Endometrium (tissue), 2 donors: ENCODE data around the gene SYNDIG1L.
"Not testable (repeated sequence)": the region's sequence is repeated elsewhere in the genome, so short reads cannot be mapped to it uniquely, and the experiment has no call there.

ENCODE experiments used
- FAIRE-seq: peaks from 2 replicates; lab custom pipeline; 2012; peaks lifted over from hg19 to GRCh38; lab: Jason Lieb, UNC
- donor health status: control.
- donor health status: control.

The SYNDIG1L gene

GRCh38 chr14:74402401-74403251, 23.4 kb downstream of the SYNDIG1L start:
- FAIRE-seq: no peak

DNA sequence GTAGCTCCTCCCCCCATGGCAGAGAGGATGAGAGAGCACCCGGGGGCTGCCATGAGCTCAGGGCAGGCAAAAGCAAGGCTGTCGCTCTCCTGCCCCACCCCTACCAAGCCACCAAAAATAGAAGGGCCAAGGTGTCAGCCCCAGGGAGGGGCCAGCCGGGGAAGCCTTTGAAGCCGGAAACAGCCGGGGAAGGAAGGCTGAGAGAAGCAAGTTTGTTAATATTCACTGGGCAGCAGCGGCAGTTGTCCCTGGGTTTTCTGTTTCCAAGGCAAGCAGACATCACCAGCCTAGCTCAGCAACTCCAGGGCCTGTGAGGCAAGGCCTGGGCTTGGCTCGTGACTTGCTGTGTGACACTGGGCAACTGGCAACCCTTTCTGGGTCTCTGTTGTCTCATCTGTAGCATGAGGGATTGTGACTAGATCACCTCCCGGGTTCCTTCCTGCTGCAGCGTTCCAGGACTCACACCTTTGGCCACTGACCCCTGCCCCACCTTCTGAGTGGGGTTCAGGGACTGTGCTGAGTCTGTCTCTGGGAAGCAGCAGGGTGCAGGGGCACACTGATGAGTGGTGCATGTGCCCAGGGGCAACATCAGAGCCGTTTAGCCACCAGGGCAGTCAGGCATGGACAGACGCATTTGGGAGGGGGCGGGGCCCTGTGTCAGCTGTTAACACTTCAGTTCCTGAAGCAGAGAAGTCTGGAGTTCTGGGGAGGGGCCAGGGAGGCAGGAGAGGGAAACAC, 24.3 kb downstream of the SYNDIG1L start:
- no peak for FAIRE-seq

DNA sequence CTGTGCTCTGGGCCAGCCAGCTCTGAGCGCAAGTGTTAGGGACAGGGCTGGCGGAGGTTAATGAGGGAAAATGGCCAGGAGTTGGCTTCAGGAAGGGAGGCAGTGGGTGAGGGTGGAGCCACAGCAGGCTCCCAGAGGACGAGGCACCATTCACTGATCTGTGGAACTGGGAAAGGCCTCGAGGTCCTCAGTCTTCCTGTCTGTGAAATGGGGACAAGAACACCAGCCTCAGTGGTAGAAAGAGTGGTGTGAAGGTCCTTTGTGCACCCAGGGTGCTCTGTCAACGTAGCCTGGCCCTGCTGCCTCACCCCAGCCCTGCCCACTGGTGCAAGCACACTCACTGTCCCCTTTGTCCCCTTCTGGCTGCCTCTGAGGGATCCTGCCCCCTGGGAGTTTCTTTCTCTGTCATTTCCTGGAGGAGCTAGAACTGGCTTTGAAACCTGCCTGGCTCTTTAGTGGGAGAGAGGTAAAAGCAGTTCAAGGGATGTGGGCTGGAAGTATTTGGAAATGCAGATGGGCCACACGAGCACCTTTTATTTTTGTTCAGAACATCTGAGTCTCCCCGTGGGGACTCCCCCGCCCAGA, 25.0 kb downstream of the SYNDIG1L start:
- no peak for FAIRE-seq

DNA sequence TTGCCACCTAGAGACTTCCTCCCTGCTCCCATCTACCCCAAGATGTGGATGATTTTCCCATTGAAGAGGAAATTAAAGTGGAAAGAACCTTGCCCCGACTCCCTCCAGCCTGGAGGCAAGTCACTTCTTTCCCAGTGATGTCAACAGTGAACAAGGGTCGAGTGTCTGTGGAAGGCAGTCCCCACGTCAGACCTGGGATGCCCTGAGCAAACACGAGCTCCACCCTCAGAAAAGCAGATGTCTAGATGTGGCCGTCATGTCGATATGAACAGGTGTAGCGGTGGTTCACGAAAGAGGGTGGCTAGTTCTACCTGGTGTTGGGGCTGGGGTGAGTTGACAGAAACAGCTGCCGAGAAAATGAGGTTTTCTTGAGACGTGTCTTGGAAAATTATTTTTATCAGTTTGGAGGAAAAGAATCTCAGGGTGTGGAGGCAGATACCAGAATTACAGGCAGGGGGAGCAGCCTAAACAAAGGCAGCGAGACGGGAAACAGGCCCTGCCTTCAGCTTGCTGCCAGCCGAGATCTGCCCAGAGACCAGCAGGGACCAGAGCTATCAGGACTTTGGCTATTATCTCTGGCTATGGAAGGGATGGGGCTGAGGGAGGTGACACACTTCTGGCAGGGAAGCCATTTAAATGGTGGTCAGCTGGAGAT, 25.9 kb downstream of the SYNDIG1L start:
- no peak for FAIRE-seq

DNA sequence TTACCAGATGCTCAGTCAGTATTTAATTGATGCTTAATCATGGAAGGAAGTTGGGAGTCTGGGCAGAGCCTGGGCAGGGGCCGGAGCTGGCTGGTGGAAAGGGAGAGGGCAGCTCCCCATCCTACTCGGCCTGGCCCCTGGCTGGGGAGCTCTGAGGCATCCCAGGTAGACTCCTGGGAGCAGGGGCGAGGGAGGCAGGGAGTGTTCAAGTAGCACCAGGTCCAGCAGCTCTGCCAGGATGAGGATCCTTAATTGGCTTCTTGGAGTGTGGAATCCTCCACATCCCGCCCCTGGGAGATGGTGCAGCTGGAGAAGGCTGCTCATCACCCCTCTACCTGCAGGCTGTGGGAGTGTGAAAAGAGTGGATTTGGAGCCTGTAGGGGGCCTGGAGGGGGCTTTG, 30.9 kb downstream of the SYNDIG1L start:
- FAIRE-seq: no peak

DNA sequence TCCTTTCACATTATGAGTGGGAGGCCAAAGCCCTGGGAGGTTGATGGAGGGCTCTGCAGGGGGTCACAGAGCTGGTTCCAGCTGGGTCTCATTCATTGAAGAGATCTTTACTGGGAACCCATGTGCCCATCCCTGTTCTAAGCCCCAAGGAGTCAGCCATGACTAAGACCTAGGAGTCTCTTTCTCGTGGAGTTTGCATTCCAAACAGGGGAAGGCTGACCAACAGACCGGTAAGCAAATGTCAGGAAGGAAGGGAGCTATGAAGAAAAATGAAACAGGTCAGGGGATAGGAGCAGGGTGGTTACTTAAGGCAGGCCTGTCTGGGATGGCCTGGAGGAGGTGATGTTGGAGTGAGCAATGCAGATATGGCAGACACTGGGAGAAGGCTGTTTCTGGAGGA, 31.5 kb downstream of the SYNDIG1L start:
- no peak for FAIRE-seq

GRCh38 chr14:74392616-74393570, 33.1 kb downstream of the SYNDIG1L start:
- no peak for FAIRE-seq

DNA sequence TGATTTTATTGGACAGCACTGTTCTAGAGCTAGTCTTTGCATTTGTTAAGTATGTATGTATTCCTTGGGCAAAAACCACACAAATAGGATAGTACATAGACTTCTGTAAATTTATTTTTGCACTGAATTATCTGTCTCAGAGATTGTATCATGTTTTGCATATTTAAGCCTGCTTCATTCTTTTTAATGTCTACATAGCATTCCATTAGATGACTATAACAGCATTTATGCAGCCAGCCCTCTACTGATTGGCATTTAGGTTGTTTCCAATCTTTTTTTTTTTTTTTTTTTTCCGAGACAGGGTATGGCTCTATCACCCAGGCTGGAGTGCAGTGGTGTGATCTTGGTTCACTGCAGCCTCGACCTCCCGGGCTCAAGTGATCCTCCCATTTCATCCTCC, 34.5 kb downstream of the SYNDIG1L start:
- FAIRE-seq: no peak

GRCh38 chr14:74390505-74390904, 35.5 kb downstream of the SYNDIG1L start:
- FAIRE-seq: not testable (repeated sequence)

DNA sequence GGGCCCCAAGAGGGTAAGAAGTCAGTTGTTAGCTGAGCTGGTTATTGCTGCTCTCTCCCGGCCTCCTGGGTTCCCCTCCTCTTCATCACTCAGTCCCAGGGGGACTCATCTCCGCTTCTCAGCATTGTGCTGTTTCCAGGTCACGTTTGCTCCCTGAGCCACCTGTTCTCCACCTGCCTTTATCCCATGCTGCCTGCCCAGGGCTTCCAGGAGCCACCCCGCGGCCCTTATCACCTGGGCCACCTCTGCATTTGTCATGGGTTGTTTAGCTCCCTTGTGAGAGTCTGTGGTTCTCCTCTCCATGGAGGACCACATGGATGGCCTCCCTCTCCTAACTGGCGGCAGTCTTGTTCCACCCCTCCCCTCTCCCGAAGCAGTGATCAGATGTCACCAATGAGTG, 36.0 kb downstream of the SYNDIG1L start:
- no peak for FAIRE-seq

- no peak for FAIRE-seq
Measured at GRCh38 chr14:74382231-74382630, 43.8 kb downstream of the SYNDIG1L start.

DNA sequence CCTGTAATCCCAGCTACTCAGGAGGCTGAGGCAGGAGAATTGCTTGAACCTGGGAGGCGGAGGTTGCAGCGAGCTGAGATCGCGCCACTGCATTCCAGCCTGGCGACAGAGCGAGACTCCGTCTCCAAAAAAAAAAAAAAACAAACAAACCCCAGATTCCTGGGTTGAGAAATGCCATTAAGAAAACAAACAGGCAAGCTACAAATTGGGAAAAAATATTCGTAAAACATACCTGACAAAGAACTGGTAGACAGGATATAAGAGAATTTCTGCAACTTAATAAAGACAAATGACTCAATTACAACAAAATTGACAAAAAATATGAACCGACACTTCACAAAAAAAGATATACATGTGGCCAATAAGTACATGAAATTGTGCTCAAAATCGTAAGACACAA, 44.4 kb downstream of the SYNDIG1L start:
- FAIRE-seq: not testable (repeated sequence)

DNA sequence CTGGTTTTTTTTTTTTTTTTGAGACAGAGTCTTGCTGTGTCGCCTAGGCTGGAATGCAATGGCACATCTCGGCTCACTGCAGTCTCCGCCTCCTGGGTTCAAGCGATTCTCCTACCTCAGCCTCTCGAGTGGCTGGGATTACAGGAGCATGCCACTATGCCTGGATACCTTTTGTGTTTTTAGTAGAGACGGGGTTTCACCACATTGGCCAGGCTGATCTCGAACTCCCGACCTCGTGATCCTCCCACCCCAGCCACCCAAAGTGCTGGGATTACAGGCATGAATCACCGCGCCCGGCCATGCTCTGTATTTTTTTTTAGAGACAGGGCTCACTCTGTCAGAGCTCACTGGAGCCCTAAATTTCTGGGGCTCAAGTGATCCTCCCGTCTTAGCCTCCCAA, 45.2 kb downstream of the SYNDIG1L start:
- no peak for FAIRE-seq

DNA sequence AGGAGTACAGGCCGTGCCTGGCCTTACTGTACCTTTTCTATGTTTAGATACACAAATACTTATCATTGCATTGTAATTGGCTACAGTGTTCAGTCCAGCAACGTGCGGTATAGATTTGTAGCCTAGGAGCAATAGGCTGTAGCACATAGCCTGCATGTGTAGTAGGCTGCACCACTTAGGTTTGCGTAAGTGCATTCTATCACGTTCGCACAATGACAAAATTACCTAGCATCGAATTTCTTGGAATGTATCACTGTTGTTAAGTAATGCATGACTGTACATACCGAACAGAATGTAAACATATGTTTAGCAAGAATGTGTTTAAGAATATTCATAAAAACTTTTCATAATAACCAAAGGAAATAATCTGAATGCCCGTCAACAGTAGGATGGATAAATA, 45.8 kb downstream of the SYNDIG1L start:
- no peak for FAIRE-seq

- no peak for FAIRE-seq
Measured at GRCh38 chr14:74377976-74378690, 47.9 kb downstream of the SYNDIG1L start.

- no peak for FAIRE-seq
Measured at GRCh38 chr14:74368441-74368840, 57.6 kb downstream of the SYNDIG1L start.

DNA sequence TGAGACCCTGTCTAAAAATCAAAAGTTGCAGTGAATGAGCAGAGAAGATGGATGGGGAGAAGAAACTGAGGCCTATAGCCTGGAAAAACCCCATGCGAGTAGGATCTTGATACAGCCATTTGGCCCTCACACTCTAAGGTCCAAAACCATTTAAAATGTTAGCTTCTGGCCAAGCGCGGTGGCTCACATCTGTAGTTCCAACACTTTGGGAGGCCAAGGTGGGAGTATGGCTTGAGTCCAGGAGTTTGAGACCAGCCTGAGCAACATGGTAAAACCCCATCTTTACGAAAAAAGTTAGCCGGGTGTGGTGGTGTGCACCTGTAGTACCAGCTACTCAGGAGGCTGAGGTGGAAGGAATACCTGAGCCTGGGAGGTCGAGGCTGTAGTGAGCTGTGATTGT, 58.0 kb downstream of the SYNDIG1L start:
- FAIRE-seq: no peak

- no peak for FAIRE-seq
Measured at GRCh38 chr14:74364271-74364880, 61.6 kb downstream of the SYNDIG1L start.

DNA sequence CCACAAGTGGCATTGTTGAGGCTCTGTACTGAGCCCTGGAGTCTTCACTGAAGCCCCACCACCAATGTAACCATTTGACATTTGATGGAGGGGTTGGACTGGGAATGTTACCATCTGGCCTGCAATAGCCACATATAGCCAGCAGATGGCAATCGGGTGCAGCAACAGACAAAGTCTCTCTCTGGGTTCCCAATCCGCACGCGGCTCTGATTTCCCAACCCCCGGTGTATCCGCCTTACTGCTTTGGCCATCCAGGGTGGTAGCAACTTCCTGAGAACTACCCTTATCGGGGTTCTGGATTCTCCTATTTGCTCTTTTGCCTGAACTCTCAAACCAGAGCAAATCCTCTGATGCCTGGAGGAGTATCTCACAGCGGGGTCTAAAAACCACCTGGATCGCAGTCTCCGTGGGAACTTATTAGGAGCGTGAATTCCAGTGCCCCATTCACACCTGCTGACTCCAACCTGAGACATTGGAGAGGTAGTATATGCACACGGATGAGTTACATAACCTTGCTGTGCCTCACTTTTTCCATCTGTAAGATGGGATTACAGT, 63.6 kb downstream of the SYNDIG1L start:
- FAIRE-seq: no peak

DNA sequence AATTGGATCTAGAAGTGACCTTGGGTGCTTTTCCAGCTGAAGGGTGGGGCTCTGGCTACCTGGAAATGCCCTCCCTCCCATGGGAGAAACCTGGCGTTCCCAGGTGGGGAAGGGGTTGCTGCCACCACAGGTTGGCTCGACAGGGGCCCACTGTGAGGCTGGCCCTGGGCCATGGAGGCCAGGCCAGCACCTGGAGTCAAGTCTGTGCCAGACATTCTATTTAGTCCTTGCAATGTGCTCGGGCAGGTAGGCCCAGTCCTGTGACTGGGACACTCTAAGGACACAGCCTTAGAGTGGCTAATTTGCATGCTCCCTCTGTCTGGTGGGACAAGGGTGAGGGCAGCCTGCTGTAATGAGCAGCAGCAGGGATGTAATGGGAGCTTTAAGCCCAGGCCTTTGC, 65.8 kb downstream of the SYNDIG1L start:
- no peak for FAIRE-seq
